ENCODE data around the gene ATL3. TPM values are rescaled to one million over a fixed set of nuclear protein-coding genes. Genes with fewer than 3 reads are reported as not detected.

The ATL3 gene
- total and polyA plus RNA-seq, 2 of the 13 experiments (the other 11 are each of a cell fraction or from before 2014, with no cell fraction given), result not detected

- TF ChIP-seq THAP7 (CRISPR knock-in tag; IDR thresholded peaks at IDR 0.05) (no peak), ZNF746 (CRISPR knock-in tag; IDR thresholded peaks at IDR 0.05) (no peak), ZSCAN31 (CRISPR knock-in tag; IDR thresholded peaks at IDR 0.05; ENCODE audit: low read depth) (no peak), ASH2L (IDR thresholded peaks at IDR 0.05; ENCODE audit: insufficient read length, low read depth, low read length) (peak; percentile 41), PAXIP1 (CRISPR knock-in tag; conservative IDR thresholded peaks at IDR 0.05) (peak; percentile 74), ZNF75D (CRISPR knock-in tag; IDR thresholded peaks at IDR 0.05; ENCODE audit: borderline replicate concordance) (no peak), ZNF614 (CRISPR knock-in tag; IDR thresholded peaks at IDR 0.05; ENCODE audit: borderline replicate concordance) (peak; percentile 62; the same call in 1 of the 2 replicates), SOX5 (CRISPR knock-in tag; IDR thresholded peaks at IDR 0.05; ENCODE audit: borderline replicate concordance) (peak; percentile 99), JDP2 (CRISPR knock-in tag; IDR thresholded peaks at IDR 0.05; ENCODE audit: borderline replicate concordance) (no peak), SMARCC2 (IDR thresholded peaks at IDR 0.05) (no peak), ZNF891 (CRISPR knock-in tag; IDR thresholded peaks at IDR 0.05) (no peak), ARNTL (CRISPR knock-in tag; IDR thresholded peaks at IDR 0.05) (no peak), MXD1 (CRISPR knock-in tag; IDR thresholded peaks at IDR 0.05) (no peak)
- TF ChIP-seq, protein P1, sequence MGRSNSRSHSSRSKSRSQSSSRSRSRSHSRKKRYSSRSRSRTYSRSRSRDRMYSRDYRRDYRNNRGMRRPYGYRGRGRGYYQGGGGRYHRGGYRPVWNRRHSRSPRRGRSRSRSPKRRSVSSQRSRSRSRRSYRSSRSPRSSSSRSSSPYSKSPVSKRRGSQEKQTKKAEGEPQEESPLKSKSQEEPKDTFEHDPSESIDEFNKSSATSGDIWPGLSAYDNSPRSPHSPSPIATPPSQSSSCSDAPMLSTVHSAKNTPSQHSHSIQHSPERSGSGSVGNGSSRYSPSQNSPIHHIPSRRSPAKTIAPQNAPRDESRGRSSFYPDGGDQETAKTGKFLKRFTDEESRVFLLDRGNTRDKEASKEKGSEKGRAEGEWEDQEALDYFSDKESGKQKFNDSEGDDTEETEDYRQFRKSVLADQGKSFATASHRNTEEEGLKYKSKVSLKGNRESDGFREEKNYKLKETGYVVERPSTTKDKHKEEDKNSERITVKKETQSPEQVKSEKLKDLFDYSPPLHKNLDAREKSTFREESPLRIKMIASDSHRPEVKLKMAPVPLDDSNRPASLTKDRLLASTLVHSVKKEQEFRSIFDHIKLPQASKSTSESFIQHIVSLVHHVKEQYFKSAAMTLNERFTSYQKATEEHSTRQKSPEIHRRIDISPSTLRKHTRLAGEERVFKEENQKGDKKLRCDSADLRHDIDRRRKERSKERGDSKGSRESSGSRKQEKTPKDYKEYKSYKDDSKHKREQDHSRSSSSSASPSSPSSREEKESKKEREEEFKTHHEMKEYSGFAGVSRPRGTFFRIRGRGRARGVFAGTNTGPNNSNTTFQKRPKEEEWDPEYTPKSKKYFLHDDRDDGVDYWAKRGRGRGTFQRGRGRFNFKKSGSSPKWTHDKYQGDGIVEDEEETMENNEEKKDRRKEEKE (IDR thresholded peaks at IDR 0.05), result no peak
- TF ChIP-seq, protein P2, sequence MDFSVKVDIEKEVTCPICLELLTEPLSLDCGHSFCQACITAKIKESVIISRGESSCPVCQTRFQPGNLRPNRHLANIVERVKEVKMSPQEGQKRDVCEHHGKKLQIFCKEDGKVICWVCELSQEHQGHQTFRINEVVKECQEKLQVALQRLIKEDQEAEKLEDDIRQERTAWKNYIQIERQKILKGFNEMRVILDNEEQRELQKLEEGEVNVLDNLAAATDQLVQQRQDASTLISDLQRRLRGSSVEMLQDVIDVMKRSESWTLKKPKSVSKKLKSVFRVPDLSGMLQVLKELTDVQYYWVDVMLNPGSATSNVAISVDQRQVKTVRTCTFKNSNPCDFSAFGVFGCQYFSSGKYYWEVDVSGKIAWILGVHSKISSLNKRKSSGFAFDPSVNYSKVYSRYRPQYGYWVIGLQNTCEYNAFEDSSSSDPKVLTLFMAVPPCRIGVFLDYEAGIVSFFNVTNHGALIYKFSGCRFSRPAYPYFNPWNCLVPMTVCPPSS (IDR thresholded peaks at IDR 0.05), result no peak
- TF ChIP-seq, protein P3, sequence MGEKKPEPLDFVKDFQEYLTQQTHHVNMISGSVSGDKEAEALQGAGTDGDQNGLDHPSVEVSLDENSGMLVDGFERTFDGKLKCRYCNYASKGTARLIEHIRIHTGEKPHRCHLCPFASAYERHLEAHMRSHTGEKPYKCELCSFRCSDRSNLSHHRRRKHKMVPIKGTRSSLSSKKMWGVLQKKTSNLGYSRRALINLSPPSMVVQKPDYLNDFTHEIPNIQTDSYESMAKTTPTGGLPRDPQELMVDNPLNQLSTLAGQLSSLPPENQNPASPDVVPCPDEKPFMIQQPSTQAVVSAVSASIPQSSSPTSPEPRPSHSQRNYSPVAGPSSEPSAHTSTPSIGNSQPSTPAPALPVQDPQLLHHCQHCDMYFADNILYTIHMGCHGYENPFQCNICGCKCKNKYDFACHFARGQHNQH (CRISPR knock-in tag; IDR thresholded peaks at IDR 0.05), result peak; percentile 45; the same call in 1 of the 2 replicates
Measured at GRCh38 chr11:63603180-63603518, 68.0 kb downstream of the ATL3 start (continued).

All from HepG2 (cell line).